ENCODE data around the gene KCP.

The KCP gene

GRCh38 chr7:128852537-128853254 lies 57.8 kb downstream of the KCP start:
- no peak for DNase-seq

GRCh38 chr7:128849804-128850490 lies 60.6 kb downstream of the KCP start:
- DNase-seq: no peak

- DNase-seq: no peak
These were observed 61.4 kb downstream of the KCP start for GRCh38 chr7:128849156-128849515.

- no peak for DNase-seq
These were observed 62.0 kb downstream of the KCP start for GRCh38 chr7:128848289-128849155.

- no peak for DNase-seq
These were observed 62.7 kb downstream of the KCP start for GRCh38 chr7:128847721-128848211.

GRCh38 chr7:128846781-128847444 lies 63.6 kb downstream of the KCP start:
- DNase-seq: no peak

- no peak for DNase-seq
These were observed 64.5 kb downstream of the KCP start for GRCh38 chr7:128845987-128846386.

- no peak for DNase-seq
These were observed 65.0 kb downstream of the KCP start for GRCh38 chr7:128845475-128845874.

GRCh38 chr7:128844777-128845311 lies 65.7 kb downstream of the KCP start:
- DNase-seq: no peak

- DNase-seq: no peak
These were observed 66.4 kb downstream of the KCP start for GRCh38 chr7:128843938-128844621.

- no peak for DNase-seq
These were observed 67.6 kb downstream of the KCP start for GRCh38 chr7:128842674-128843641.

GRCh38 chr7:128841921-128842673 lies 68.4 kb downstream of the KCP start:
- peak; percentile 49 for DNase-seq

- DNase-seq: no peak
These were observed 69.3 kb downstream of the KCP start for GRCh38 chr7:128841171-128841690.

GRCh38 chr7:128840326-128841170 lies 70.0 kb downstream of the KCP start:
- DNase-seq: no peak

GRCh38 chr7:128839751-128840177 lies 70.7 kb downstream of the KCP start:
- no peak for DNase-seq

- DNase-seq: no peak
These were observed 71.4 kb downstream of the KCP start for GRCh38 chr7:128838981-128839731.

GRCh38 chr7:128838109-128838779 lies 72.3 kb downstream of the KCP start:
- DNase-seq: no peak
